Loucy (cell line): ENCODE data around the gene IDUA.

Source experiments
- EZH2phosphoT487 ChIP-seq: fragments of 200-600 bp; IDR thresholded peaks from 2 replicates; pipeline ENCODE4 v1.6.1; 2018; ENCODE audit warnings: antibody characterized with exemption, mild to moderate bottlenecking, moderate library complexity, borderline replicate concordance
- TF ChIP-seq, protein P1 (sequence below): fragments of 200-600 bp; sonication (generic); conservative IDR thresholded peaks from 2 replicates; pipeline ENCODE4 v1.5.1; 2014; ENCODE audit warnings: mild to moderate bottlenecking, antibody characterized with exemption, low read length

- TF ChIP-seq, protein P1, sequence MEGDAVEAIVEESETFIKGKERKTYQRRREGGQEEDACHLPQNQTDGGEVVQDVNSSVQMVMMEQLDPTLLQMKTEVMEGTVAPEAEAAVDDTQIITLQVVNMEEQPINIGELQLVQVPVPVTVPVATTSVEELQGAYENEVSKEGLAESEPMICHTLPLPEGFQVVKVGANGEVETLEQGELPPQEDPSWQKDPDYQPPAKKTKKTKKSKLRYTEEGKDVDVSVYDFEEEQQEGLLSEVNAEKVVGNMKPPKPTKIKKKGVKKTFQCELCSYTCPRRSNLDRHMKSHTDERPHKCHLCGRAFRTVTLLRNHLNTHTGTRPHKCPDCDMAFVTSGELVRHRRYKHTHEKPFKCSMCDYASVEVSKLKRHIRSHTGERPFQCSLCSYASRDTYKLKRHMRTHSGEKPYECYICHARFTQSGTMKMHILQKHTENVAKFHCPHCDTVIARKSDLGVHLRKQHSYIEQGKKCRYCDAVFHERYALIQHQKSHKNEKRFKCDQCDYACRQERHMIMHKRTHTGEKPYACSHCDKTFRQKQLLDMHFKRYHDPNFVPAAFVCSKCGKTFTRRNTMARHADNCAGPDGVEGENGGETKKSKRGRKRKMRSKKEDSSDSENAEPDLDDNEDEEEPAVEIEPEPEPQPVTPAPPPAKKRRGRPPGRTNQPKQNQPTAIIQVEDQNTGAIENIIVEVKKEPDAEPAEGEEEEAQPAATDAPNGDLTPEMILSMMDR = no peak
- no peak for TF ChIP-seq EZH2phosphoT487
Observed at GRCh38 chr4:1038948-1039492, 52.2 kb downstream of the IDUA start.
